Endometrial microvascular endothelial cells (primary cell): ENCODE measurements around the gene DOCK2. TPM values are rescaled to one million over a fixed set of nuclear protein-coding genes. Genes with fewer than 3 reads are reported as not detected.

Experiments
- in situ Hi-C: cut with HindIII; loops from 2 replicates; pipeline ENCODE4 v1.10.0; 2017; ENCODE audit warnings: low sequenced_read_pairs, low pct_unique_long_range_greater_than_20kb; ENCODE audit errors: inconsistent ontology term
- total RNA-seq: library from RNA; depleted of rRNA; stranded (reverse); fragments of >200 nt; gene quantifications from one replicate; pipeline ENCODE4 v1.2.3, GENCODE V29; 2015; ENCODE audit errors: inconsistent ontology term

Gene DOCK2
- total RNA-seq, 1 donor from 2014 or later, result not detected

DNA sequence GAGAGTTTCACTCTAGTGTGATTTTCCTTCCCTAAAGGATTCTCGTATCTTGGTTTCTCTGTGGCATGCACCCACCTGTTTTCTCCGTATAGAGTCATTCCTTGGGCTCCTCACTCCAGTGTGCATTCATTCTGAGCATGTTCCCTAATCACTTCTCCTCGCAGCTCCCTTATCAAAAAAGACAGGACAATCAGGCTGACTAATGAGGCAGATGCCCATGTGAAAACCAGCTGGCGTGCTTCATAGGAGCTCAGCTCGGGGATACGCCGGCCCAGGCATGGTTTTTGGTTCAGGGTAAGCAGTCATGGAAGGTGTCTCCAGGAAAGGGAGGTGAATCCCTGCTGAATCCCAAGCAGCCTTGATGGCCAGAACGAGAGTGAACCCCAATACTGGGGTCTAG lies 384.4 kb downstream of the DOCK2 start:
- in situ Hi-C loops, result no loop called here

GRCh38 chr5:170025853-170026252 lies 388.8 kb downstream of the DOCK2 start:
- in situ Hi-C loops, result no loop called here

GRCh38 chr5:170028124-170028523 lies 391.0 kb downstream of the DOCK2 start:
- in situ Hi-C loops, result no loop called here

DNA sequence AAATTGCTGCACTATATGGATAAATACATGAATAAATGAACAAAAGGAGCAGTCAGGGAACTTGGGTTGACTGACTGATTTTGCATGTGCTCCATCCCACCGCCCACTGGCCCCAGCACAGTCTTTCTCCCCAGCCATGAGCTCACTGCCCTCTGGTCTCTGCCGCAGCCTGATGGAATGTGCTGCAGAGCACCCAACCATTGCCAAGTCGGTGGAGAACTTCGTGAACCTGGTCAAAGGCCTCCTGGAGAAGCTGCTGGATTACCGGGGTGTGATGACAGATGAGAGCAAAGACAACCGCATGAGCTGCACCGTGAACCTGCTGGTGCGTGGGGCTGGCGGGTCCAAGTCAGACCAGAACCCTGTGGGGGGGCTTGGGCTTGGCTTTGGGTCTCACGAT lies 397.2 kb downstream of the DOCK2 start:
- in situ Hi-C loops, result no loop called here

DNA sequence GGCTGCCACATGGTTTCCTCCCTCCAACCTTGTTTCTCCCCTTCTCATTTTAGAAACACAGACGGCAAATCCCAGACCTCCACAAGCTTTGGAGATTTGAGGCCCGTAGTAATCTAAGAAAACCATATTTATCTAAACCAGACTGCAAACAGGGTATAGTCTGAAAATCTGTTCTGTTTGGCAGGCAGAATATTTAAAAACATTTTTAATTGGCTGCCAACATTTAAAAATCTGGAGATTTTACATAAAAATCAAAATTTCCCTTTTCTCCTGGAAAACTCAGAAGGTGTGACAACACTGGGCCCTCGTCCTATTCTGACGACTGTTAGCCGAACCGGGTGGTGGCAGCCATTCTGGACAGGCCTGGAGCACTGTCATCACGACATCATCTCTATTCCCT lies 401.2 kb downstream of the DOCK2 start:
- in situ Hi-C loops, result no loop called here

GRCh38 chr5:170039830-170040229 lies 402.8 kb downstream of the DOCK2 start:
- in situ Hi-C loops, result no loop called here

- in situ Hi-C loops, result no loop called here
Measured at GRCh38 chr5:170046241-170046640, 409.2 kb downstream of the DOCK2 start.

GRCh38 chr5:170049713-170050112 lies 412.6 kb downstream of the DOCK2 start:
- in situ Hi-C loops, result no loop called here

DNA sequence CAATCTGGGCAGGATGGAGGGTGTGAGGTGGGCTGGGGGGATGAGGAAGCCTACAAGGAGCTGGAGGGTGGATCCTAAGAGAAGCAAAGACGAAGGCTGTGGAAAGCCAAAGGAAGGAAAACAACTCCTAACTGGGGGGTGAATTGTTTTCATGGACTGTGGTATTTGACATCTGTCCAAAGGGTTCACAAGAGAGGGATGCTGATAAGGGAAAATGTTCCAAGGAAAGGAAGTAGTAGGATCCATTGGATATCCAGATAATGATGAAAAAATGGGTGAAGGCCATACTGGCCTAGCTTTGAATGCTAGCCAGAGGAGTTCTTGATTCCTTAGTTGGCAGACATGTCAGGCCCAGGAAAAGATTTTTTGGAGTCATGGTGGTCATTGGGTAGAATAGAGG lies 416.8 kb downstream of the DOCK2 start:
- in situ Hi-C loops, result no loop called here

- in situ Hi-C loops, result no loop called here
Measured at GRCh38 chr5:170055606-170056005, 418.5 kb downstream of the DOCK2 start.

- in situ Hi-C loops, result no loop called here
Measured at GRCh38 chr5:170056561-170057267, 419.6 kb downstream of the DOCK2 start.

- in situ Hi-C loops, result no loop called here
Measured at GRCh38 chr5:170057311-170057710, 420.2 kb downstream of the DOCK2 start.

- in situ Hi-C loops, result no loop called here
Measured at GRCh38 chr5:170059221-170059620, 422.1 kb downstream of the DOCK2 start.

DNA sequence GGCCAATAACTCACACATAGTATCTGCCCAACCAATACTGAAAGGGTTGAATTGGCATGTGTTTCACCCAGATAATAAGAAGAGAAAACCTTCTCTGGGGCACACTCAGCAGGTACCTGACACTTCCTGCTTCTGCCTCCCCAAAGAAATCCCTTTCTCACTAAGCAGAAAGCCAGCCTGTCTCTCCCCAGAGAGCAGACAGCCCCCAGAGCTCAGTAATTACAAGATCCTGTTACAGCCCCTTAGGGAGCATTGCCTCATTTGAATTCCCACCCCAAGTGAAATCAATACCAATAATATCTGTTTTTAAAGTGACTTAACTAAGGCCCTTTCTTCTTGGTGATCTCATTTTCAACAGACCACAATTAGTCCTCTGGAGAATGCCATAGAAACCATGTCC lies 430.1 kb downstream of the DOCK2 start:
- in situ Hi-C loops, result no loop called here

- in situ Hi-C loops, result no loop called here
Measured at GRCh38 chr5:170067574-170068170, 430.6 kb downstream of the DOCK2 start.

DNA sequence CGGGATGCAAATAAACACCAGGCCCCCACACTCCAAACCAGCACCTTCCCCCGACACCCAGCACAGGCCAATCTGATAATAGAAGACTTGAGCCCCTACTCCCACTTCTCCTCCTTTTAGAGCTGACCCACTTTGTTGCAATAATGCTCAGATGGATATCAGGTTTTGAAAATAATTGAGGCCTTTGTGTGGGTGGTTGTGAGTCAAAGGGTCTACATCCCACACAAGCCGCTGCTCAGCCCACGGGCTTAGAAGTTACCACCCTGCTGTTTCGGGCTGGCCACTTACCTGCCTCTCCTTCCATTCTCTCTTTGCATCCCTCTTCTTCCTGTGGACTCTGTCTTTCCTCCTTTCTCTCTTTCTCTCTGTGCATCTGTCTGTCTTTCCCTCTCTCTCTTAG lies 432.4 kb downstream of the DOCK2 start:
- in situ Hi-C loops, result no loop called here

- in situ Hi-C loops, result no loop called here
Measured at GRCh38 chr5:170070556-170071412, 433.7 kb downstream of the DOCK2 start.

GRCh38 chr5:170071748-170072147 lies 434.7 kb downstream of the DOCK2 start:
- in situ Hi-C loops, result no loop called here

DNA sequence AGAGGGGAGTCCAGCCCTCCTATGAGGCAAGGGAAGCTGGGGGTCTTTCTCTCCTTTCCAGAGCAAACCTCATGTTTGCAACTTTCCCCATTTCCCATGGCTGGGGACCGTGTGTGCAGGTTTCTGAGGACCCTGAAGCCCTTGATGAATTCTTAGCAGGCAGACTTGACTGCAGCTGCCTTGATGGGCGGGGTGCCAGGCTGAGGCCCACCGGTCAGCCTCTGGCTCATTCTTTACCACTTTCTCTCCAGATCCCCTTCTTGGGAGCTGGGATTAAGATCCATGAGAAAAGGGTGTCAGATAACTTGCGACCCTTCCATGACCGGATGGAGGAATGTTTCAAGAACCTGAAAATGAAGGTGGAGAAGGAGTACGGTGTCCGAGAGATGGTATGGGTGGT lies 438.6 kb downstream of the DOCK2 start:
- in situ Hi-C loops, result no loop called here

DNA sequence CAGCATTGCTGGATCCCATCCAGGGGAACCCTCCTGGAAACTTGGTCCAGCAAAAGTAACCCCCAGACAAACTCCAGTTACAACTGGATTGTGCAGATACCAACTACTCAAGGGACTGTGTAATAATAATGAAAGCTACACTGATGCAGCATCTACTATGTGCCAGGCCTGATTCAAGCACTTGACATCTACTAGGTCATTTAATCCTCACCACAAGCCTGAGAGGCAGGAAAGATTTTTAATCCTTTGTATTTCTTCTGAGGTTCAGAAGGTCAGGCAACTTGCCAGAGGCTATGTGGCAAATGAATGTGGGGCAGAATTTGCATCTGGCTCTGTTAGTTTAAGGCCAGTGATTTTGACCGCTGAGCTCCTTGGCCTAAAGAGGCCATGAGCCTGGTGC lies 439.1 kb downstream of the DOCK2 start:
- in situ Hi-C loops, result no loop called here
